Measurements from ENCODE around the gene LRRC2.
"Not testable (repeated sequence)": the region's sequence is repeated elsewhere in the genome, so short reads cannot be mapped to it uniquely, and the experiment has no call there.

LRRC2 gene

GRCh38 chr3:46524008-46524407, 42.1 kb downstream of the LRRC2 start:
- DNase-seq (ENCODE audit: low read depth) = no peak

- no peak for DNase-seq (ENCODE audit: low read depth)
Measured at GRCh38 chr3:46523556-46523955, 42.5 kb downstream of the LRRC2 start.

- DNase-seq (ENCODE audit: low read depth) = not testable (repeated sequence)
Measured at GRCh38 chr3:46522201-46522600, 43.9 kb downstream of the LRRC2 start.

- no peak for DNase-seq (ENCODE audit: low read depth)
Measured at GRCh38 chr3:46521096-46521495, 45.0 kb downstream of the LRRC2 start.

- DNase-seq (ENCODE audit: low read depth) = no peak
Measured at GRCh38 chr3:46520531-46520930, 45.6 kb downstream of the LRRC2 start.

- DNase-seq (ENCODE audit: low read depth) = no peak
Measured at GRCh38 chr3:46519952-46520351, 46.1 kb downstream of the LRRC2 start.

GRCh38 chr3:46517784-46518181, 48.3 kb downstream of the LRRC2 start:
- DNase-seq (ENCODE audit: low read depth) = no peak

- no peak for DNase-seq (ENCODE audit: low read depth)
Measured at GRCh38 chr3:46517016-46517783, 48.9 kb downstream of the LRRC2 start.

- DNase-seq (ENCODE audit: low read depth) = no peak
Measured at GRCh38 chr3:46516521-46516920, 49.6 kb downstream of the LRRC2 start.

- DNase-seq (ENCODE audit: low read depth) = no peak
Measured at GRCh38 chr3:46512191-46512749, 53.8 kb downstream of the LRRC2 start.

GRCh38 chr3:46509661-46510187, 56.4 kb downstream of the LRRC2 start:
- no peak for DNase-seq (ENCODE audit: low read depth)

- no peak for DNase-seq (ENCODE audit: low read depth)
Measured at GRCh38 chr3:46508850-46509591, 57.1 kb downstream of the LRRC2 start.

GRCh38 chr3:46506526-46506925, 59.6 kb downstream of the LRRC2 start:
- DNase-seq (ENCODE audit: low read depth) = no peak

- no peak for DNase-seq (ENCODE audit: low read depth)
Measured at GRCh38 chr3:46505953-46506352, 60.1 kb downstream of the LRRC2 start.

- DNase-seq (ENCODE audit: low read depth) = no peak
Measured at GRCh38 chr3:46504789-46505188, 61.3 kb downstream of the LRRC2 start.

GRCh38 chr3:46503200-46503874, 62.8 kb downstream of the LRRC2 start:
- no peak for DNase-seq (ENCODE audit: low read depth)

- DNase-seq (ENCODE audit: low read depth) = no peak
Measured at GRCh38 chr3:46501702-46502101, 64.4 kb downstream of the LRRC2 start.

- DNase-seq (ENCODE audit: low read depth) = no peak
Measured at GRCh38 chr3:46500656-46501635, 65.2 kb downstream of the LRRC2 start.

- DNase-seq (ENCODE audit: low read depth) = no peak
Measured at GRCh38 chr3:46498916-46499519, 67.1 kb downstream of the LRRC2 start.

- DNase-seq (ENCODE audit: low read depth) = no peak
Measured at GRCh38 chr3:46497556-46498265, 68.4 kb downstream of the LRRC2 start, which contains the start of gene RTP3. Gene RTP3, plus strand, starts transcription at chr3:46497976. Its CDS starts 87 bp downstream, at chr3:46498063.

All from activated T-helper 9 cell treated with anti-CD3 and anti-CD28 coated beads, Interleukin-2, amount 50 U/mL, for 16 hours (primary cell).